Upper lobe of left lung (tissue), 4 donors: Measurements from ENCODE around the gene TENM4.

ENCODE experiments used
- POLR2A ChIP-seq, 4 donors: fragments of 450-650 bp; IDR thresholded peaks; one replicate each; pipeline ENCODE4 v1.5.1; 2016 to 2017; ENCODE audit warnings: antibody characterized with exemption in 4 of 4, mild to moderate bottlenecking in 2 of 4
- POLR2AphosphoS5 ChIP-seq, 2 donors: sonication (generic); formaldehyde crosslinking; IDR thresholded peaks; one replicate each; pipeline ENCODE4 v1.5.1; 2017; ENCODE audit warnings: antibody characterized with exemption in 2 of 2

DNA sequence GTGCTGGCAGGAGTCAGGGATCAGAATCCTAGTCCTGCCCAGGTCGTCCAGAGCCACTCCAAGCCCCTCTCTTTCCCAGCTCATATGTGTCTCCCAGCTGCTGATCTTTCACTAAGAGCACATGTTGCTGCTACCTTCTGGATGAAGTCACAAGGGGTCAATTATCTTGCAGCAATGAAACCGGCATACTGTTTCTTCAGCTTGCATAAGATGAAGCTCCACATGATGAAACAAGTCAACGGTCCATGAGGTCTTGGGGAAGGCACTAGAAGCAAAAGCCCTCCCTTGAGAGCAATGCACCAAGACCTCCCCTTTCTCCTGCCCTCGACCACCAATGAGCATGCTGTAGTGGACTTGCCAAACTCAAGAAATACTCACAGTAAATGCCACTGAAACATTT lies 148.9 kb downstream of the TENM4 start:
- TF ChIP-seq POLR2AphosphoS5 (IDR thresholded peaks at IDR 0.05), result no peak
- no peak for TF ChIP-seq POLR2A (IDR thresholded peaks at IDR 0.05)
